GM12873 (cell line): ENCODE measurements around the gene RPS27.

ENCODE experiments used
- TF ChIP-seq, protein P1 (sequence below): IDR thresholded peaks from 2 replicates; pipeline ENCODE4 v1.5.1; 2012; ENCODE audit warnings: low read depth, mild to moderate bottlenecking, moderate library complexity, low read length, control low read depth; ENCODE audit not compliant: insufficient read depth; ENCODE audit errors: missing control alignments

The RPS27 gene

DNA sequence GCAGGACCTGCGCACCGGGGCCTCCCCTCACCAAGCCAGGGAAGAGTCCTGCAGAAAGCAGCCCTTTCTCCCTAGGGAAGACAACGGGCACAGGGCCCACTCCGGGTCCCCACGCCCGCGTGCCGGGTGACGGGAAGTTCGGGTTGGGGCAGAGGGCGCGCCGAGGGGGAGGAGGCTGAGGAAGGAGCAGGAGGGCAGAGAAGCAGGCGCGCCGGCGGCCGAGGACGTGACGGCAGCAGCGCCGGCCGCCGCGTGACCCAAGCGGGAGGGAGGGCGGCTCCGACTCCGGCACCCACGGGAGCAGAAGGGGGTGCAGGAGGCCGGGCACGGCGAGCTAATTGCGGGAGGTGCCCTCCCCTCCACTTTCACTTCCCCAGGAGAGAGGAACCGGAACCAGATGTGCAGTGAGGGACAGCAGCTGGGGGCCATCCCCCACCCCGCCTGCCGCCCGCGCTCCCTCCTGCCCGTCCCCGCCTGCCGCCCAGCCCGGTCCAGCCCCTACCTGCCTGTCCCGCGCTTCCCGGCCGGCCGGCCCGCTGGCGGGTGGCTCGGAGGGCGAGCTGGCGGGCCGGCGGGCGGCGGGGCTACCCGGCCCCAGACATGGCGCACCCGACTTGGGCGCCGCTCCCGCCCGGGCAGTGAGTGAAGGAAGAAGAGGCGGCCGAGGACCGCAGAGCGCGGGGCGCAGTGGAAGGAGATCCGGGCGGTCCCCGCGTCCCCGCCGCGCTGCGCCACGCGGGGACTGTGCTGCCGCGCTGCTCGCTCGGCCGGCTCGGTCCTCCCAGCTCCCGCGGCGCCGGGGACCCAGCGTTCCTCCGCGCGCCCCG is 44.6 kb upstream of the RPS27 start:
- TF ChIP-seq, protein P1, sequence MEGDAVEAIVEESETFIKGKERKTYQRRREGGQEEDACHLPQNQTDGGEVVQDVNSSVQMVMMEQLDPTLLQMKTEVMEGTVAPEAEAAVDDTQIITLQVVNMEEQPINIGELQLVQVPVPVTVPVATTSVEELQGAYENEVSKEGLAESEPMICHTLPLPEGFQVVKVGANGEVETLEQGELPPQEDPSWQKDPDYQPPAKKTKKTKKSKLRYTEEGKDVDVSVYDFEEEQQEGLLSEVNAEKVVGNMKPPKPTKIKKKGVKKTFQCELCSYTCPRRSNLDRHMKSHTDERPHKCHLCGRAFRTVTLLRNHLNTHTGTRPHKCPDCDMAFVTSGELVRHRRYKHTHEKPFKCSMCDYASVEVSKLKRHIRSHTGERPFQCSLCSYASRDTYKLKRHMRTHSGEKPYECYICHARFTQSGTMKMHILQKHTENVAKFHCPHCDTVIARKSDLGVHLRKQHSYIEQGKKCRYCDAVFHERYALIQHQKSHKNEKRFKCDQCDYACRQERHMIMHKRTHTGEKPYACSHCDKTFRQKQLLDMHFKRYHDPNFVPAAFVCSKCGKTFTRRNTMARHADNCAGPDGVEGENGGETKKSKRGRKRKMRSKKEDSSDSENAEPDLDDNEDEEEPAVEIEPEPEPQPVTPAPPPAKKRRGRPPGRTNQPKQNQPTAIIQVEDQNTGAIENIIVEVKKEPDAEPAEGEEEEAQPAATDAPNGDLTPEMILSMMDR, result no peak

DNA sequence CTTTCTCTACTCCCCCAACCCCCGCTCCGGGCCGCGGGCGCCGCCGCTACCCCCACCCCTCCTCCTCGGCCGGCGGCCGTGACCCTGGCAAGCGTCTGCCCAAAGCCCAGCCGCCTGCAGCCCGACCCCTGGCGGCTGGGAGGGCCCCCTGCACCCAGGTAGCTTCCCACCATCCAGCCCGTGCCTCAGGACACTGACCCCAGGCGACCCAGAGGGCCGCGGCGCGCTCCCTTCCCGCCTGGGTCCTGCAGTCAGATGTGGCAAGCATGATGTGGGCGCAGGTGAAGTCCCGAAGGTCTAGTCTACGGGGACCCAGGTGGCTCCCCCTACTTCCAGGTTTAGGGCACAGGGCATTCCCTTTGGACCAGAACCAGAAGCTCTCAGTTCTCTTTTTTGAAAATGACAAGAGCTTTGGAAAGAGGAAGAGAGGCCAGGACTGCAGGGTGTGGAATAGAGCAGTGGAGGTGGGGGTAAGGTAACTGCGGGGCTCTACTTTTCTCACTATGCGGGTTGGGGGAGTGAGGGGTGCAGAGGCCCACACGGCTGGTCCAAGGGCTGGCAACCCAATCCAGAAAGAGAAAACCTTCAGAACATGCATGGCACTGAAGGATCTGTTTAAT is 43.8 kb upstream of the RPS27 start, which contains the start of gene DENND4B:
Gene DENND4B (minus strand): TSS at position 97 of the 620 bp plus-strand sequence. CDS start 2,344 bp downstream, outside the sequence.
- TF ChIP-seq, protein P1, result peak; percentile 85

GRCh38 chr1:153951183-153951582 is 39.4 kb upstream of the RPS27 start:
- TF ChIP-seq, protein P1, result no peak

- TF ChIP-seq, protein P1, result no peak
Observed at GRCh38 chr1:153951801-153952200, 38.8 kb upstream of the RPS27 start.

DNA sequence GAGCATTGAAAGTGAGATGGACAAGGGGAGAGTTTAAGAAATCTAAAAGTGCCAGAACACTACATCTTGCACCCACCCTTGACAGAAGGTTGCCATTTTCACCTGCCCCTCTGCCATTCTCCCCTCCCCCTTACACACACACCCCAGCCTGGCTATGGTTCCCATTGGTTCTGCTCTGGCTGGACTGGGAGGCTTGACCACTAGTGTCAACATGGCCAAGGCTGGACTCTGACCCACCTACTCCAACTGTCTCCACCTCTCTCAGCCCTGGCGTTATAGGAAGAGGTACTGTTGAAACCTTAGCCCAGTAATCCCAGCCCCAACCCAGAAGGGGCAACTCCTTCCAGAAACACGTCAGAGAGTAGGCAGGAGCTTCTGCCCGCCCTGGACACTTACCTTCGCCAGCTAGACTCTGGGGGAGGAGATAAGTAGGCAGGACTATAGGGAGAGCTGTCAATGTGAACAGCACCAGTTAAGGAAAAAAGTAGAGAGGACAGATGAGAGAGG is 36.6 kb upstream of the RPS27 start:
- TF ChIP-seq, protein P1, result no peak

- TF ChIP-seq, protein P1, result no peak
Observed at GRCh38 chr1:153954826-153955225, 35.7 kb upstream of the RPS27 start.
